GM12891 (cell line): Measurements from ENCODE around the gene ZNF527.

ENCODE experiments used
- POLR2A ChIP-seq: IDR thresholded peaks from 2 replicates; pipeline ENCODE4 v1.6.1; 2011; ENCODE audit warnings: low read depth, low read length, control low read depth
- POLR2AphosphoS5 ChIP-seq: IDR thresholded peaks from 2 replicates; pipeline ENCODE4 v1.6.1; 2011; ENCODE audit warnings: low read depth, low read length, control low read depth

DNA sequence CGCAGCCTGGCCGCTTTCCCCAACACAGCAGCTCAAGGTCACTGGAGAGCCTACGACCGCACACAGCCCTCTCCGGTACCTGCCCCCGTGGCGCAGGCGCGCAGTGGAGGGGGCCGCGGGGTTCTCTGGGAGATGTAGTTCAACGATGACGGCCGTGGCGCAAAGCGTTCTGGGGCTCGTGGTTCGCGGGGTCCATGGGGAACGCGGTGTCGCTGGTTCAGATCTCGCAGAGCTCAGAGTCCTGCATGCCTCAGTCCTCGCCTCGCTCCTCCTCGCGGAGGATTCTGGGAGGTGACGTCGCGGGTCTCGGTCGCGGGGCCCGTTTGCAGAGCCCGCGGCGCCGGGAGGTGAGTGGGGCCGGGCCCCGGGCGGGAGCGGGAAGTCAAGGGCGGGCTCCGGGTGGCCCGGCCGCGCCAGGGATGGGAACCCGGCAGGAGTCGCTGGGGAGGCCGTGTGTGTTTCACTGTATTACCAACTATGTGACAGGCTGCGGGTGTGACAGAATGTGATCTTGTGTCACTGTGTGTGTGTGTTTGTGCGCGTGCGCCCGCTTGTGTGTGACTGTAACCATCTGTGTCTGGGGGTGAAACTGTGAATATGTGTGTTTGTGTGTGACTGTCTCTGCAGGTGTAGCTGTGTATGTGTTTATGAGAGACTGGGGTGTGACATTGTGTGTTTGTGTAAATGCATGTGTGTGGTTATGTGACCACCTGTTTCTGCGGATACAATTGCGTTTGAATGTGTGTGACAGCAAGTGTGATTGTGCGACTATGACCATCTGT, at the start of gene ZNF527:
- TF ChIP-seq POLR2A = peak; percentile 76; the same call in 1 of the 2 replicates
- peak; percentile 50; the same call in 1 of the 2 replicates for TF ChIP-seq POLR2AphosphoS5
